ENCODE measurements around the gene C12orf57. TPM values are rescaled to one million over a fixed set of nuclear protein-coding genes. Genes with fewer than 3 reads are reported as not detected.

Gene C12orf57
- total RNA-seq = 100 to 1,000 TPM; 423 to 425 TPM
- polyA plus RNA-seq = 100 to 1,000 TPM; 155 to 244 TPM

GRCh38 chr12:6943722-6944380 lies at the start of gene C12orf57, which contains the start of gene RNU7-1:
Gene C12orf57, plus strand, starts transcription at chr12:6944022. Its CDS starts 100 bp downstream, at chr12:6944122.
Gene RNU7-1, plus strand, starts transcription at chr12:6943816.
- peaks cover 58% of the 10 kb centered on the region for H3K4me1 ChIP-seq (ENCODE audit: insufficient read depth, low read length)
- peak within 1 kb of the TSS; percentile 87 to 90 for H3K4me3 ChIP-seq (ENCODE audit: low read length in 2 of 2)
- ChIA-PET POLR2A (ENCODE audit: partially characterized antibody) (interaction anchor here (0.7 to 22.1 kb wide), 35 partner anchors 8 to 697 kb away, joined by 3 to 1807 read pairs (median 7); partner anchors contain the start of genes ATN1, C1R, C1RL and CD4), CTCF (ENCODE audit: partially characterized antibody) (interaction anchor here (0.6 to 18.5 kb wide), 21 partner anchors 9 to 172 kb away, joined by 3 to 774 read pairs (median 5); partner anchors contain the start of genes C1RL, LPCAT3, SPSB2 and TPI1)
- intact Hi-C loops (cut with micrococcal nuclease) = loop anchor here (1.0 kb wide), 11 partner anchors 17 to 169 kb away; partner anchors contain the start of genes C1R, C1RL, EMG1 and ENO2
- H3K4me1 Mint-ChIP-seq = peaks cover 32 to 73% (median 57%) of the 10 kb centered on the region in 4 donors
- H3K9me3 ChIP-seq (ENCODE audit: control insufficient read depth in 1 of 2, low read length in 2 of 2) = no peaks in the 10 kb centered on the region
- H3K27me3 Mint-ChIP-seq = no peaks in the 10 kb centered on the region
- no peaks in the 10 kb centered on the region for H3K36me3 ChIP-seq (ENCODE audit: insufficient read depth, low read length)
- peak within 1 kb of the TSS; percentile 95 to 100 (median 98) for H3K27ac Mint-ChIP-seq
- peak in 4 of 5 donors; percentile 85 to 90 (median 89) for DNase-seq
- no peaks in the 10 kb centered on the region for H3K27me3 ChIP-seq (ENCODE audit: insufficient read depth, low read length)
- H3K9me3 Mint-ChIP-seq = peaks cover 0 to 10% (median 0%) of the 10 kb centered on the region in 8 donors
- peaks cover 0 to 19% of the 10 kb centered on the region in 2 donors for H3K36me3 Mint-ChIP-seq
- H3K4me3 Mint-ChIP-seq = peak within 1 kb of the TSS; percentile 91 to 99 (median 98)
- H3K27ac ChIP-seq (ENCODE audit: low read depth, low read length) = peak within 1 kb of the TSS; percentile 91

GRCh38 chr12:6894321-6894720 lies 49.5 kb upstream of the C12orf57 start:
- no peaks in the 10 kb centered on the region for H3K27me3 ChIP-seq (ENCODE audit: insufficient read depth, low read length)
- no peak for DNase-seq
- H3K9me3 ChIP-seq (ENCODE audit: control insufficient read depth in 1 of 2, low read length in 2 of 2) = no peaks in the 10 kb centered on the region
- H3K27ac Mint-ChIP-seq = no peak overlapping the region
- H3K36me3 ChIP-seq (ENCODE audit: insufficient read depth, low read length) = no peaks in the 10 kb centered on the region
- peaks cover 0 to 2% (median 0%) of the 10 kb centered on the region in 8 donors for H3K9me3 Mint-ChIP-seq
- ChIA-PET CTCF (ENCODE audit: partially characterized antibody) (interaction anchor here (4.4 kb wide), 1 partner anchor 24 kb away, joined by 151 read pairs; the partner anchor contains the start of genes SPSB2 and TPI1), POLR2A (ENCODE audit: partially characterized antibody) (interaction anchor here (0.9 to 1.0 kb wide), 2 partner anchors 11 to 21 kb away, joined by 3 read pairs; partner anchors contain the start of gene SPSB2)
- H3K4me1 ChIP-seq (ENCODE audit: insufficient read depth, low read length) = peaks cover 16% of the 10 kb centered on the region
- no peaks in the 10 kb centered on the region for H3K36me3 Mint-ChIP-seq
- H3K4me1 Mint-ChIP-seq = peaks cover 5 to 15% (median 11%) of the 10 kb centered on the region in 4 donors
- intact Hi-C loops (cut with micrococcal nuclease) = no loop called here
- H3K27me3 Mint-ChIP-seq = no peaks in the 10 kb centered on the region
- H3K4me3 Mint-ChIP-seq = no peak overlapping the region
- no peak overlapping the region for H3K4me3 ChIP-seq (ENCODE audit: low read length in 2 of 2)
- H3K27ac ChIP-seq (ENCODE audit: low read depth, low read length) = no peak overlapping the region

GRCh38 chr12:6896846-6897435 lies 46.9 kb upstream of the C12orf57 start:
- Mint-ChIP-seq H3K36me3 (no peaks in the 10 kb centered on the region), H3K4me1 (peaks cover 0 to 8% (median 2%) of the 10 kb centered on the region in 4 donors), H3K4me3 (no peak overlapping the region), H3K9me3 (peaks cover 0 to 2% (median 0%) of the 10 kb centered on the region in 8 donors), H3K27ac (no peak overlapping the region), H3K27me3 (no peaks in the 10 kb centered on the region)
- H3K4me1 ChIP-seq (ENCODE audit: insufficient read depth, low read length) = peaks cover 3% of the 10 kb centered on the region
- no peak overlapping the region for H3K4me3 ChIP-seq (ENCODE audit: low read length in 2 of 2)
- no peaks in the 10 kb centered on the region for H3K27me3 ChIP-seq (ENCODE audit: insufficient read depth, low read length)
- H3K36me3 ChIP-seq (ENCODE audit: insufficient read depth, low read length) = no peaks in the 10 kb centered on the region
- no peak for DNase-seq
- H3K27ac ChIP-seq (ENCODE audit: low read depth, low read length) = no peak overlapping the region
- H3K9me3 ChIP-seq (ENCODE audit: control insufficient read depth in 1 of 2, low read length in 2 of 2) = no peaks in the 10 kb centered on the region
- CTCF ChIA-PET (ENCODE audit: partially characterized antibody) = interaction anchor here (0.8 to 1.2 kb wide), 4 partner anchors 11 to 211 kb away, joined by 3 to 7 read pairs (median 4); no protein-coding TSS in a partner anchor
- POLR2A ChIA-PET (ENCODE audit: partially characterized antibody) = no interaction called here
- intact Hi-C loops (cut with micrococcal nuclease) = no loop called here

- H3K9me3 Mint-ChIP-seq = peaks cover 0 to 2% (median 0%) of the 10 kb centered on the region in 8 donors
- H3K4me1 Mint-ChIP-seq = peaks cover 0 to 10% (median 8%) of the 10 kb centered on the region in 4 donors
- intact Hi-C loops (cut with micrococcal nuclease) = no loop called here
- peak overlapping the region in 2 of 7 donors; percentile 1 to 61 for H3K27ac Mint-ChIP-seq
- H3K36me3 Mint-ChIP-seq = no peaks in the 10 kb centered on the region
- H3K27me3 Mint-ChIP-seq = no peaks in the 10 kb centered on the region
- POLR2A ChIA-PET (ENCODE audit: partially characterized antibody) = interaction anchor here (1.0 kb wide), 1 partner anchor 26 kb away, joined by 5 read pairs; the partner anchor contains the start of gene SPSB2
- DNase-seq = no peak
- H3K9me3 ChIP-seq (ENCODE audit: control insufficient read depth in 1 of 2, low read length in 2 of 2) = no peaks in the 10 kb centered on the region
- H3K4me3 Mint-ChIP-seq = no peak overlapping the region
- CTCF ChIA-PET (ENCODE audit: partially characterized antibody) = interaction anchor here (0.8 to 1.3 kb wide), 3 partner anchors 8 to 25 kb away, joined by 4 to 8 read pairs (median 4); partner anchors contain the start of gene ENO2
- H3K4me3 ChIP-seq (ENCODE audit: low read length in 2 of 2) = no peak overlapping the region
- peaks cover 10% of the 10 kb centered on the region for H3K4me1 ChIP-seq (ENCODE audit: insufficient read depth, low read length)
- no peaks in the 10 kb centered on the region for H3K27me3 ChIP-seq (ENCODE audit: insufficient read depth, low read length)
- H3K27ac ChIP-seq (ENCODE audit: low read depth, low read length) = no peak overlapping the region
- H3K36me3 ChIP-seq (ENCODE audit: insufficient read depth, low read length) = no peaks in the 10 kb centered on the region
Observed at GRCh38 chr12:6899427-6899826, 44.4 kb upstream of the C12orf57 start.

GRCh38 chr12:6899837-6900519 lies 43.8 kb upstream of the C12orf57 start:
- no peak overlapping the region for H3K4me3 ChIP-seq (ENCODE audit: low read length in 2 of 2)
- Mint-ChIP-seq H3K4me3 (no peak overlapping the region), H3K9me3 (peaks cover 0 to 2% (median 0%) of the 10 kb centered on the region in 8 donors), H3K27ac (peak overlapping the region in 1 of 7 donors; percentile 1), H3K36me3 (no peaks in the 10 kb centered on the region), H3K4me1 (peaks cover 0 to 10% (median 8%) of the 10 kb centered on the region in 4 donors), H3K27me3 (no peaks in the 10 kb centered on the region)
- ChIA-PET CTCF (ENCODE audit: partially characterized antibody) (interaction anchor here (1.2 to 1.3 kb wide), 2 partner anchors 9 to 25 kb away, joined by 4 to 8 read pairs; no protein-coding TSS in a partner anchor), POLR2A (ENCODE audit: partially characterized antibody) (interaction anchor here (1.0 kb wide), 1 partner anchor 27 kb away, joined by 5 read pairs; the partner anchor contains the start of gene SPSB2)
- H3K27me3 ChIP-seq (ENCODE audit: insufficient read depth, low read length) = no peaks in the 10 kb centered on the region
- intact Hi-C loops (cut with micrococcal nuclease) = no loop called here
- no peak overlapping the region for H3K27ac ChIP-seq (ENCODE audit: low read depth, low read length)
- no peaks in the 10 kb centered on the region for H3K36me3 ChIP-seq (ENCODE audit: insufficient read depth, low read length)
- DNase-seq = no peak
- no peaks in the 10 kb centered on the region for H3K9me3 ChIP-seq (ENCODE audit: control insufficient read depth in 1 of 2, low read length in 2 of 2)
- H3K4me1 ChIP-seq (ENCODE audit: insufficient read depth, low read length) = peaks cover 13% of the 10 kb centered on the region

- peak overlapping the region in 3 of 7 donors; percentile 10 to 65 (median 40) for H3K27ac Mint-ChIP-seq
- DNase-seq = no peak
- no peaks in the 10 kb centered on the region for H3K36me3 ChIP-seq (ENCODE audit: insufficient read depth, low read length)
- H3K9me3 Mint-ChIP-seq = no peaks in the 10 kb centered on the region
- no peak overlapping the region for H3K4me3 ChIP-seq (ENCODE audit: low read length in 2 of 2)
- intact Hi-C loops (cut with micrococcal nuclease) = no loop called here
- CTCF ChIA-PET (ENCODE audit: partially characterized antibody) = interaction anchor here (1.1 to 1.9 kb wide), 9 partner anchors 10 to 81 kb away, joined by 3 to 9 read pairs (median 4); partner anchors contain the start of gene SPSB2
- H3K27me3 ChIP-seq (ENCODE audit: insufficient read depth, low read length) = no peaks in the 10 kb centered on the region
- H3K9me3 ChIP-seq (ENCODE audit: control insufficient read depth in 1 of 2, low read length in 2 of 2) = no peaks in the 10 kb centered on the region
- no peaks in the 10 kb centered on the region for H3K27me3 Mint-ChIP-seq
- H3K4me3 Mint-ChIP-seq = no peak overlapping the region
- no peak overlapping the region for H3K27ac ChIP-seq (ENCODE audit: low read depth, low read length)
- peaks cover 19% of the 10 kb centered on the region for H3K4me1 ChIP-seq (ENCODE audit: insufficient read depth, low read length)
- no peaks in the 10 kb centered on the region for H3K36me3 Mint-ChIP-seq
- POLR2A ChIA-PET (ENCODE audit: partially characterized antibody) = interaction anchor here (0.9 to 1.6 kb wide), 3 partner anchors 11 to 29 kb away, joined by 3 to 11 read pairs (median 3); partner anchors contain the start of genes ENO2 and SPSB2
- peaks cover 0 to 10% (median 8%) of the 10 kb centered on the region in 4 donors for H3K4me1 Mint-ChIP-seq
Observed at GRCh38 chr12:6902448-6902847, 41.4 kb upstream of the C12orf57 start.

Data from CD4-positive, alpha-beta memory T cell (primary cell).